ENCODE results near the gene OGT. TPM values are rescaled to one million over a fixed set of nuclear protein-coding genes. Genes with fewer than 3 reads are reported as not detected.

The OGT gene
- total and polyA plus RNA-seq, 3 donors from 2014 or later, result 48.0 to 154 (median 113) TPM

DNA sequence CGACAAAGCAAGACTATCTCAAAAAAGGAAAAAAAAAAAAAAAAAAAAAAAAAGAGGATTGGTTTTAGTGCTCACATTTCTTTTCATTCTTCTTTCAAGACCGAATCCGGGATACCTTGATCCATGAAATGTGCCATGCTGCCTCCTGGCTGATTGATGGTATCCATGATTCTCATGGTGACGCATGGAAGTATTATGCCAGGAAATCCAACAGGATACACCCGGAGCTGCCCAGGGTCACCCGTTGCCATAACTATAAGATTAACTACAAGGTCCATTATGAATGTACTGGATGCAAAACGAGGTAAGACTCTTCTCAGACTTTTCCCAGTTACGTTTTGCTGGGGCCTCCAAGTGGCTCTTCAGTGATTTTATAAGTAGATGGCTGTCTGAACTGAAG is 79.4 kb downstream of the OGT start:
- Histone ChIP-seq H3K27ac (no peak overlapping the region), H3K4me1 (no peaks in the 10 kb centered on the region), H3K36me3 (ENCODE audit: low read depth, missing control alignments) (no peaks in the 10 kb centered on the region), H3K9me3 (no peaks in the 10 kb centered on the region), H3K4me3 (no peak overlapping the region), H3K27me3 (no peaks in the 10 kb centered on the region)
- no peak for DNase-seq
- 76 to 85% methylated on average over 8 of the region's 8 CpGs for WGBS, 2 donors
- intact Hi-C loops (cut with DNase I; ENCODE audit: low total_unique reads), result no loop called here
- TF ChIP-seq, protein P1, sequence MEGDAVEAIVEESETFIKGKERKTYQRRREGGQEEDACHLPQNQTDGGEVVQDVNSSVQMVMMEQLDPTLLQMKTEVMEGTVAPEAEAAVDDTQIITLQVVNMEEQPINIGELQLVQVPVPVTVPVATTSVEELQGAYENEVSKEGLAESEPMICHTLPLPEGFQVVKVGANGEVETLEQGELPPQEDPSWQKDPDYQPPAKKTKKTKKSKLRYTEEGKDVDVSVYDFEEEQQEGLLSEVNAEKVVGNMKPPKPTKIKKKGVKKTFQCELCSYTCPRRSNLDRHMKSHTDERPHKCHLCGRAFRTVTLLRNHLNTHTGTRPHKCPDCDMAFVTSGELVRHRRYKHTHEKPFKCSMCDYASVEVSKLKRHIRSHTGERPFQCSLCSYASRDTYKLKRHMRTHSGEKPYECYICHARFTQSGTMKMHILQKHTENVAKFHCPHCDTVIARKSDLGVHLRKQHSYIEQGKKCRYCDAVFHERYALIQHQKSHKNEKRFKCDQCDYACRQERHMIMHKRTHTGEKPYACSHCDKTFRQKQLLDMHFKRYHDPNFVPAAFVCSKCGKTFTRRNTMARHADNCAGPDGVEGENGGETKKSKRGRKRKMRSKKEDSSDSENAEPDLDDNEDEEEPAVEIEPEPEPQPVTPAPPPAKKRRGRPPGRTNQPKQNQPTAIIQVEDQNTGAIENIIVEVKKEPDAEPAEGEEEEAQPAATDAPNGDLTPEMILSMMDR (IDR thresholded peaks at IDR 0.05), result no peak
- TF ChIP-seq POLR2A (IDR thresholded peaks at IDR 0.05), result no peak

DNA sequence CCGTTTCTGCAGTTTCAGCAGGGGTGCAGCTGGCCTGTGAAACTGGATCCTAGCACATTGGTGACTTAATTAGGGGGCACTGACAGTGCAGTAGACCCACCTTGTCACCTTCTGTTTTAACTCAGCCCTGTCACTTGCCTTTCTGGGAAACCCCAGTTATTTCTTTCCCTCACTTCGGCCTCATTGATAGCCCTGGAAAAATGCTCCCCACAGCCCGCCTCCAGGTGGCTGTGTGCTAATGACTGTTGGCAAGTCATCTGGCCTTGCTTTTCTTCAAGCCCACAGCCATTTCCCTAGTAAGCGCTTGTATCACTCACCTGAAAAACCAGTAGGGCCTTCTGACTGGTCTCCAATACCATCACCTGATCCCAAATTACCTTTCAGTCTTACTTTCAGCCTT is 82.2 kb downstream of the OGT start:
- H3K9me3 ChIP-seq, result no peaks in the 10 kb centered on the region
- no peaks in the 10 kb centered on the region for H3K27me3 ChIP-seq
- H3K36me3 ChIP-seq (ENCODE audit: low read depth, missing control alignments), result no peaks in the 10 kb centered on the region
- intact Hi-C loops (cut with DNase I; ENCODE audit: low total_unique reads), result no loop called here
- H3K27ac ChIP-seq, result no peak overlapping the region
- no peaks in the 10 kb centered on the region for H3K4me1 ChIP-seq
- no peak for TF ChIP-seq POLR2A (IDR thresholded peaks at IDR 0.05)
- no peak overlapping the region for H3K4me3 ChIP-seq
- 91 to 96% methylated on average over 3 to 4 of the region's 4 CpGs for WGBS, 2 donors
- no peak for DNase-seq

DNA sequence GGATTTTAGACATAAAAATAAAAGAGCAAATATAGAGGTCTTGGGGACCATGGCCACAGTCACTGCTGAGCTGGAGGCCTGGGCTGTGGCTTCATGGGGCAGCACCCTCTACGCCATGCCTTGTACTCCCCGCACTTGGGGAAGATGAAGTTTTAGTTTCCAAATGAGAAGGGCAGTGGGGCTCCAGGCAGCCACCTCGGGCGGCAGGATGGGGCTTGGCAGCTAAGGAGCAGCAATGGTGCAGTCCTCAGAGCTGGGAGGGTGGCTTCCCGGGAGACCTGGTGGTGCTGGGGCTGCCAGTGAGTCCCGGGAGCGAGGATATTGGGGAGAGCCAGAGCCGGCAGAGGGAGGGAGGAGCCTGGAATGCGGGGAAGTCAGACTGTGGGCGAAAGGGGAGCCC is 83.0 kb downstream of the OGT start:
- Histone ChIP-seq H3K36me3 (ENCODE audit: low read depth, missing control alignments) (no peaks in the 10 kb centered on the region), H3K4me3 (no peak overlapping the region), H3K9me3 (no peaks in the 10 kb centered on the region), H3K27me3 (no peaks in the 10 kb centered on the region), H3K4me1 (no peaks in the 10 kb centered on the region), H3K27ac (no peak overlapping the region)
- intact Hi-C loops (cut with DNase I; ENCODE audit: low total_unique reads), result no loop called here
- TF ChIP-seq, protein P1 (IDR thresholded peaks at IDR 0.05), result no peak
- no peak for TF ChIP-seq POLR2A (IDR thresholded peaks at IDR 0.05)
- 62 to 77% methylated on average over 4 to 10 of the region's 10 CpGs for WGBS, 2 donors
- no peak for DNase-seq

DNA sequence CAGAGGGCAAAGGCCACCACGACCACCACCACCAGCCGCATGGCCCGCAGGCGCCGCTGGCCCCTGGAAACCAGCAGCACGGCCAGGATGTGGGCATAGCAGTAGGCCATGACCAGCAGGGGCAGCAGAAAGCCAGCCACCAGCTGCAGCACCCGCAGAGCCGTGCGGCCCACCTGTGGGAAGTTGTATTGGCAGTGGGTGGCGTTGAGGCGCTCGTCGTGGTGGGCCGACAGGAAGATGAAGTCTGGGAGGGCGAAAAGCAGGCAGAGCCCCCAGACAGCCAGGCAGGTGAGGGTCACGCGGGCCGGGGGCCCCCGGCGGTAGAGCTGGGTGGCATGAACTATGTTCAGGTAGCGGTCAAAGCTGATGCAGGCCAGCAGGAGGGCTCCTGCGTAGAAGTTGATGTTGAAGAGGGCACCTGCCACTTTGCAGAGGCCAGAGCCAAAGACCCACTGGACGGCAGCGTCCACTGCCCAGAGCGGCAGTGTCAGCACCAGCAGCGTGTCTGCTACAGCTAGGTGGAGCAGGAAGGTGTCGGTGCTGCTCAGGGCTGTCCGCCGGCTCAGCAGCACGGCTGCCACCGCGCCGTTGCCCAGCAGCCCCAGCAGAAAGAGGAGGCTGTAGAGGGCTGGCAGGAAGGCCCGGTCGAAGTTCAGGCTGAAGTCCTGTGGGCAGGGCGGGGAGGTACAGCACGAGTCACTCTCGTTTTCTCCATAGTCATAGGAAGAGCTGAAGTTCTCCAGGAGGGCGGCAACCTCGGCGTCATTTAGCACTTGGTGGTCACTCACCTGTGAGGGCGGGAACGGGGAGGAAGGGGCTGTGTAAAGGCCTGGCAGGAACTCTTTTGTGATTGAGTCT is 84.0 kb downstream of the OGT start:
- no peak overlapping the region for H3K27ac ChIP-seq
- TF ChIP-seq POLR2A (IDR thresholded peaks at IDR 0.05), result no peak
- TF ChIP-seq, protein P1 (IDR thresholded peaks at IDR 0.05), result no peak
- no peak for DNase-seq
- no peaks in the 10 kb centered on the region for H3K27me3 ChIP-seq
- no peaks in the 10 kb centered on the region for H3K9me3 ChIP-seq
- no peak overlapping the region for H3K4me3 ChIP-seq
- no peaks in the 10 kb centered on the region for H3K4me1 ChIP-seq
- intact Hi-C loops (cut with DNase I; ENCODE audit: low total_unique reads), result no loop called here
- 60 to 83% methylated on average over 7 to 18 of the region's 43 CpGs for WGBS, 2 donors
- H3K36me3 ChIP-seq (ENCODE audit: low read depth, missing control alignments), result no peaks in the 10 kb centered on the region

DNA sequence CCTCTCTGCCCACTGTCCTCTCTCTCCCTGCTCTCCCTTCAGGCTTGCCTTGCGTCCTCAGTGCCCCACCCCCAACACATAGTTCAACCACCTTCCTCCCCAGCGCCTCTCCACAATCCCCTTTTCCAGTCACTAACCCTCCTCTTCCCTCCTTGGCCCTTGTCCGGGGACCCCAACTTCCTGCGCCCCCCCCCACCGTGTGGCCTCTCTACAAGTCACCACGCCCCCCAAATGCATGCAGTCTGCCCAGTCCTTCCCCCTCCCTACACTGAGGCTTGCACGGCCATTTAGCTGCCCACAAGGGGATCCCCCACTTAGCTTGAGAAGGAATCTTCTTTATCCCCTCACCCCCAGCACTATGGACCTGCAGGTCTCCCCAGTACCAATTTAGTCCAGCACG is 84.8 kb downstream of the OGT start:
- Histone ChIP-seq H3K4me1 (no peaks in the 10 kb centered on the region), H3K36me3 (ENCODE audit: low read depth, missing control alignments) (no peaks in the 10 kb centered on the region), H3K9me3 (no peaks in the 10 kb centered on the region), H3K27ac (no peak overlapping the region), H3K27me3 (no peaks in the 10 kb centered on the region), H3K4me3 (no peak overlapping the region)
- 81 to 83% methylated on average over 6 to 8 of the region's 8 CpGs for WGBS, 2 donors
- TF ChIP-seq, protein P1 (IDR thresholded peaks at IDR 0.05), result no peak
- no peak for TF ChIP-seq POLR2A (IDR thresholded peaks at IDR 0.05)
- intact Hi-C loops (cut with DNase I; ENCODE audit: low total_unique reads), result no loop called here
- no peak for DNase-seq
